CD4-positive, alpha-beta T cell (primary cell): Measurements from ENCODE around the gene EZR. TPM values are rescaled to one million over a fixed set of nuclear protein-coding genes. Genes with fewer than 3 reads are reported as not detected.

Experiments used
- ATAC-seq: fragments of 200-7000 bp; cut with Tn5 transposase; one replicate; pipeline ENCODE4 v1.10.0; 2022; ENCODE audit warnings: mild to moderate bottlenecking; ENCODE audit not compliant: poor library complexity
- CTCF ChIA-PET: fragments of 350-600 bp; sonication (Branson Sonifier 250); formaldehyde crosslinking; loops from one replicate; lab custom pipeline; 2021; ENCODE audit warnings: antibody characterized with exemption, inconsistent platforms; lab: Charles Lee
- POLR2A ChIA-PET: fragments of 350-600 bp; sonication (Branson Sonifier 250); formaldehyde crosslinking; loops from one replicate; lab custom pipeline; 2021; ENCODE audit warnings: antibody characterized with exemption, inconsistent platforms; lab: Charles Lee
- DNase-seq, 14 experiments: peaks; one replicate each; pipeline ENCODE4 v3.0.0-alpha.2; 2013 to 2020; ENCODE audit warnings: mixed read lengths in 2 of 14
- H3K27ac ChIP-seq, 2 donors: one replicate each; pipeline versions ENCODE4 v1.5.1 to v1.7.0; 2013; ENCODE audit warnings: low read length in 2 of 2, low read depth in 1 of 2, mild to moderate bottlenecking in 1 of 2
- H3K27me3 ChIP-seq, 2 experiments: 1 replicate in 1 of 2; 2 replicates in 1 of 2; pipeline versions ENCODE4 v1.6.1 to v1.7.0; 2013; ENCODE audit warnings: low read length in 2 of 2, control low read depth in 1 of 2, mild to moderate bottlenecking in 1 of 2, moderate library complexity in 1 of 2; ENCODE audit not compliant: insufficient read depth in 2 of 2, control insufficient read depth in 1 of 2
- H3K36me3 ChIP-seq: one replicate; pipeline ENCODE4 v1.6.1; 2013; ENCODE audit warnings: low read length, control low read depth; ENCODE audit not compliant: insufficient read depth
- H3K4me1 ChIP-seq: one replicate; pipeline ENCODE4 v1.6.1; 2013; ENCODE audit warnings: low read length, control low read depth; ENCODE audit not compliant: insufficient read depth
- H3K4me3 ChIP-seq: one replicate; pipeline ENCODE4 v1.5.1; 2013; ENCODE audit warnings: mild to moderate bottlenecking, low read length, moderate library complexity
- H3K9me3 ChIP-seq, 2 experiments: 1 replicate in 1 of 2; 2 replicates in 1 of 2; pipeline versions ENCODE4 v1.6.1 to v1.7.0; 2013; ENCODE audit warnings: low read length in 2 of 2, mild to moderate bottlenecking in 2 of 2, control low read depth in 1 of 2, moderate library complexity in 1 of 2; ENCODE audit not compliant: control insufficient read depth in 1 of 2, insufficient read depth in 1 of 2
- H3K27ac Mint-ChIP-seq: one replicate; pipeline ENCODE4 v1.8.0; 2020; ENCODE audit warnings: mixed read lengths
- H3K27me3 Mint-ChIP-seq: one replicate; pipeline ENCODE4 v1.8.0; 2021; ENCODE audit warnings: mixed read lengths
- H3K36me3 Mint-ChIP-seq: one replicate; pipeline ENCODE4 v1.8.0; 2021; ENCODE audit warnings: low read depth, mixed read lengths
- H3K4me1 Mint-ChIP-seq: one replicate; pipeline ENCODE4 v1.8.0; 2021; ENCODE audit warnings: low read depth, mixed read lengths
- H3K4me3 Mint-ChIP-seq: one replicate; pipeline ENCODE4 v1.8.0; 2020; ENCODE audit warnings: mild to moderate bottlenecking, mixed read lengths
- H3K9me3 Mint-ChIP-seq: one replicate; pipeline ENCODE4 v1.8.0; 2020; ENCODE audit warnings: mixed read lengths
- CTCF ChIP-seq: fragments of 200-600 bp; IDR thresholded peaks from one replicate; pipeline ENCODE4 v1.8.0; 2022; ENCODE audit warnings: antibody characterized with exemption, mild to moderate bottlenecking
- intact Hi-C, 2 experiments: fragments of 100-400 bp; cut with DNase I in 1 of 2; cut with micrococcal nuclease in 1 of 2; formaldehyde crosslinking; loops; one replicate each; pipeline versions ENCODE4 v1.15.1 to v1.9.0; 2023 to 2025; cut with DNase I, micrococcal nuclease
- total RNA-seq, 174 experiments: library from RNA in 2 of 174; stranded (reverse) in 2 of 174; gene quantifications; one replicate each; pipeline ENCODE4 v1.2.3 and lab custom pipeline; 2021 to 2026

Gene EZR
- total RNA-seq, 2 experiments from 2014 or later = 434 to 449 TPM

GRCh38 chr6:158778005-158778527 lies 41.1 kb downstream of the EZR start:
- POLR2A ChIA-PET = interaction anchor here (3.4 kb wide), 1 partner anchor 11 kb away, joined by 9 read pairs; no protein-coding TSS in a partner anchor
- no peak for ATAC-seq
- H3K4me1 ChIP-seq = peaks cover 26% of the 10 kb centered on the region
- CTCF ChIA-PET = interaction anchor here (0.8 kb wide), 1 partner anchor 11 kb away, joined by 3 read pairs; no protein-coding TSS in a partner anchor
- DNase-seq = no peak
- H3K27ac ChIP-seq = no peak overlapping the region
- Mint-ChIP-seq H3K4me3 (no peak overlapping the region), H3K27ac (peak overlapping the region; percentile 47), H3K4me1 (peaks cover 62% of the 10 kb centered on the region), H3K36me3 (peaks cover 100% of the 10 kb centered on the region), H3K9me3 (no peaks in the 10 kb centered on the region), H3K27me3 (no peaks in the 10 kb centered on the region)
- no peaks in the 10 kb centered on the region for H3K9me3 ChIP-seq
- H3K27me3 ChIP-seq = no peaks in the 10 kb centered on the region
- H3K4me3 ChIP-seq = no peak overlapping the region
- H3K36me3 ChIP-seq = peaks cover 96% of the 10 kb centered on the region
- intact Hi-C loops = loop anchor here (5.0 to 10.0 kb wide), 2 partner anchors 39 to 63 kb away; partner anchors contain the start of gene EZR (in 1 of the 2)
- no peak for TF ChIP-seq CTCF

GRCh38 chr6:158777510-158777909 lies 41.7 kb downstream of the EZR start:
- ChIA-PET CTCF (interaction anchor here (1.0 kb wide), 1 partner anchor 117 kb away, joined by 3 read pairs; no protein-coding TSS in a partner anchor), POLR2A (no interaction called here)
- Histone ChIP-seq H3K4me1 (peaks cover 32% of the 10 kb centered on the region), H3K4me3 (no peak overlapping the region), H3K27me3 (no peaks in the 10 kb centered on the region), H3K36me3 (peaks cover 96% of the 10 kb centered on the region), H3K9me3 (no peaks in the 10 kb centered on the region), H3K27ac (no peak overlapping the region)
- ATAC-seq (no peak), DNase-seq (no peak)
- H3K9me3 Mint-ChIP-seq = no peaks in the 10 kb centered on the region
- H3K27me3 Mint-ChIP-seq = no peaks in the 10 kb centered on the region
- TF ChIP-seq CTCF = no peak
- peaks cover 67% of the 10 kb centered on the region for H3K4me1 Mint-ChIP-seq
- H3K27ac Mint-ChIP-seq = peak overlapping the region; percentile 38
- intact Hi-C loops = loop anchor here (5.0 to 10.0 kb wide), 2 partner anchors 40 to 63 kb away; partner anchors contain the start of gene EZR (in 1 of the 2)
- peaks cover 100% of the 10 kb centered on the region for H3K36me3 Mint-ChIP-seq
- peak overlapping the region; percentile 54 for H3K4me3 Mint-ChIP-seq

GRCh38 chr6:158776737-158777136 lies 42.4 kb downstream of the EZR start:
- DNase-seq (no peak), ATAC-seq (no peak)
- Histone ChIP-seq H3K36me3 (peaks cover 96% of the 10 kb centered on the region), H3K4me1 (peaks cover 39% of the 10 kb centered on the region), H3K4me3 (no peak overlapping the region), H3K27ac (no peak overlapping the region), H3K27me3 (no peaks in the 10 kb centered on the region), H3K9me3 (no peaks in the 10 kb centered on the region)
- Mint-ChIP-seq H3K4me1 (peaks cover 75% of the 10 kb centered on the region), H3K9me3 (no peaks in the 10 kb centered on the region), H3K4me3 (peak overlapping the region; percentile 54), H3K27ac (peak overlapping the region; percentile 38), H3K36me3 (peaks cover 100% of the 10 kb centered on the region), H3K27me3 (no peaks in the 10 kb centered on the region)
- CTCF ChIA-PET = interaction anchor here (1.0 kb wide), 1 partner anchor 116 kb away, joined by 3 read pairs; no protein-coding TSS in a partner anchor
- no peak for TF ChIP-seq CTCF
- intact Hi-C loops = loop anchor here (5.0 to 10.0 kb wide), 2 partner anchors 41 to 62 kb away; partner anchors contain the start of gene EZR (in 1 of the 2)
- POLR2A ChIA-PET = no interaction called here
